ENCODE data around the gene CRYBG2.

The CRYBG2 gene

GRCh38 chr1:26318338-26319064 lies 35.4 kb downstream of the CRYBG2 start:
- no peak for DNase-seq (ENCODE audit: low read depth in 3 of 3)

DNA sequence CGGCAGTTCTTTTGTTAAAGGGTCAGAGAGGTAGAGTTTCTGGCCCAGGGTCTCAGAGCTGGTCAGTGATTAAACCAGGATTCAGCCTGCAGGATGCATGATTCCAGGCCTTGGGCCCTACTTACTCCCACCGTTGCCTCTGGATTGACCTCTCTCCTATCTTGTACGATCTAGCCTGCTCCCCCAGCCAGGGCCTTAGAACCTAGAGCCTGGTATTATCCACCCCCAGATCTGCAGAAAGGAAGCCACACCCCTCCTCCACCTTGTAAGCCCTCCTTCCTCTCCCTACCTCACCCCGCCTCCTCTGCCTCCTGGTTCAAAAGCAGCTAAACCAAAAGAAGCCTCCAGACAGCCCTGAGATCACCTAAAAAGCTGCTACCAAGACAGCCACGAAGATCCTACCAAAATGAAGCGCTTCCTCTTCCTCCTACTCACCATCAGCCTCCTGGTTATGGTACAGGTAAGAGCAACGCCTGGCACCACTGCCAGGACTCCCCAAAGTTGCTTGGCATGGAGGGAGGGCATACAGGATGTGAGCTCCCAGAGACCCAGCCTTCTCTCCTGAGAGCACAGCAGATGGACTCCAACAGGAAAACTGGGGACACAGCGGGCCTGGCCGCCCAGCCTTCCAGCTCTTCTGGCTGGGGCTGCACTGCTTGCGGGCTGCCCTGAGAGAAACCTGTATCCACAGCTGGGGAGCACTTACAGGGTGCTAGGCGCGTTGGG lies 36.2 kb downstream of the CRYBG2 start, which contains the start of gene CD52:
TSS of gene CD52 (plus strand) at position 347 of the 726 bp plus-strand sequence. CDS start at position 407, 60 bp downstream.
- DNase-seq (ENCODE audit: low read depth in 3 of 3): peak in 2 of 3 donors; percentile 52 to 75

- no peak for DNase-seq (ENCODE audit: low read depth in 3 of 3)
Observed at GRCh38 chr1:26317146-26317545, 36.8 kb downstream of the CRYBG2 start.

DNA sequence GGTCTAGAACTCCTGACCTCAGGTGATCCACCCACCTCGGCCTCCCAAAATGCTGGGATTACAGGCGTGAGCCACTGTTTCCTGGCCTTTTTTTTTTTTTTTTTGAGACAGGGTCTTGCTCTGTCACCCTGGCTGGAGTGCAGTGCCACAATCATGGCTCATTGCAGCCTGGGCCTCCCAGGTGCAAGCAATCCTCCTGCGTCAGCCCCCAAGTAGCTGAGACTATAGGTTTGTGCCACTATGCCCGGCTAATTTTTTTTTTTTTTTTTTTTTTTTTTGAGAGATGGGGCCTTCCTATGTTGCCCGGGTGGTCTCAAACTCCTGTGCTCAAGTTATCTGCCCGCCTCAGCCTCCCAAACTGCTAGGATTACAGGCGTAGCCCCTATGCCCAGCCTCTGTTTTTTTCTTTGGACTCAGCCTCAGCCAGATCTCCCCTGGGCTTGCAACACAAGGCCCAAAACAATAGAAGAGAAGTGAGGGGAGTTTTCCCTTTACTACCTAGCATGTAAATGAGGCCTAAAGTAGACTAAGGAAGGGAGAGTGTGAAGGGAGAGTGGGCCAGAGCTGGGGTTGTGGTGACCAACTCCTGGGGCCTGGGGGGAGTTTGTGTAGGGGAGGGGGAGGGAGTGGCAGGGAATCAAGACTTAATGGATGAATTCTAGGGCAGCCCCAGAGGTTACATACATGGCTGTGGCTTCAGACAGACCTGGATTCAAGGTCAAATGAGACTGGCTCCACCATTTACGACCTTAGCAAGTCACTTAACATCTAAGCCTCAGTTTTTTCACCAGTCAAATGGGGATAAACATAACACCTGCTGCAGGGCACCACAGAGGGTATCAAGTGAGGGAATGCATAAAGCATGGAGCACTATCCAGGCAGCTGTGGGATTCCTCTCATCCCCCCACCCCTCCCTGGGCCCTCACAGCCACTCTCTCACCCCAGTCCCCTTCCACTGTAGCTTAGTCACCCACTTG lies 37.8 kb downstream of the CRYBG2 start:
- no peak for DNase-seq (ENCODE audit: low read depth in 3 of 3)

DNA sequence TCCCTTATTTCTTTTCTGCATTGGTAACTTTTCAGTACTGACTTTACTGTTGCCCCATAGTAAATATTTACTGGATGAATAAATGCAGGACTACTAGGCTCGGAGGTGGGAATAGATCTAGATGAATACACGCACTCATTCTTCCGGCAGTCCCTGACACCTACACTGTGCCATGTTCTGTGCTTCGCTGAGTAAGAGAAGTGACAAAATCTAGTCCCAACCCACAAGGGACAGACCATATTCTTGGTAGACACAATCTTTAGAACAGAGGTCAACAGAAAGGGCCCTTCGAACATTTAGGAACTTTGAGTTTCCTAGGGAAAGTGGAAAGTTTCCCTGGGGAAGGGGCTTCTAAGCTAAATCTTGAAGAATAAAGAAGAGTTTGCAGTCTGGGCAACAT lies 39.4 kb downstream of the CRYBG2 start:
- DNase-seq (ENCODE audit: low read depth in 3 of 3): no peak

DNA sequence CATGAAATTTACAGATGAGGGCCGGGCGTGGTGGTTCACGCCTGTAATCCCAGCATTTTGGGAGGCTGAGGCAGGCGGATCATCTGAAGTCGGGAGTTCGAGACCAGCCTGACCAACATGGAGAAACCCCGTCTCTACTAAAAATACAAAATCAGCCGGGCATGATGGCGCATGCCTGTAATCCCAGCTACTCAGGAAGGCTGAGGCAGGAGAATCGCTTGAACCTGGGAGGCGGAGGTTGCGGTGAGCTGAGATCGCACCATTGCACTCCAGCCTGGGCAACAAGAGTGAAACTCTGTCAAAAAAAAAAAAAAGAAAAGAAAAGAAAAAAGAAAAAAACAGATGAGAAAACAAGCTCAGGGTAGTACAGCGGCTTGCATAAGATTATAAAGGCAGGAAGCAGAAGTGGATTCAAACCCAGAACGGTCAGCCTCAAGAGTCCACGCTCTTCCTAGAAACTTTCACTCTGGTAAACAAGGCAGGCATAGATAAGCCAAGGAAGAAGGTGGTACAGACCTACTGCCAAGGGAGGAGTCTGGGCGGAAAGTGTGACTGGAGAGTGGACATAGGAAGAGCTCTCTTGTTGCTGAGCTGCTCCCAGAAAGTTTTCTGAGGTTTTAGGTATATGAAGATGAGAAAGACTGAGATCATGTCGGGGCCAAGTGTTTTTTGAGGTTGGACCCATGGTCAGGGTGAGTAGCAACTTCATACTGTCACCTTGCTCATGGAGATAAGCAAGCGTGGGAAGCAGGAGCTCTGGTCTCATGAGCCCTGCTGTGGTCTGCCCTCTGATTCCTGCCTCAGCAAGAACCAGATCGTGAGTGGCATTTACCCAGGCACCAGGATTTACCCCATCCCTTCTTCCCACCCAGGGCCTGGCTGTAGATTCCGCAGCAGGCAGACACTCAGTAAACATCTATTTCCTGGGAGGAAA lies 45.7 kb downstream of the CRYBG2 start:
- peak in 1 of 3 donors; percentile 44 for DNase-seq (ENCODE audit: low read depth in 3 of 3)

DNA sequence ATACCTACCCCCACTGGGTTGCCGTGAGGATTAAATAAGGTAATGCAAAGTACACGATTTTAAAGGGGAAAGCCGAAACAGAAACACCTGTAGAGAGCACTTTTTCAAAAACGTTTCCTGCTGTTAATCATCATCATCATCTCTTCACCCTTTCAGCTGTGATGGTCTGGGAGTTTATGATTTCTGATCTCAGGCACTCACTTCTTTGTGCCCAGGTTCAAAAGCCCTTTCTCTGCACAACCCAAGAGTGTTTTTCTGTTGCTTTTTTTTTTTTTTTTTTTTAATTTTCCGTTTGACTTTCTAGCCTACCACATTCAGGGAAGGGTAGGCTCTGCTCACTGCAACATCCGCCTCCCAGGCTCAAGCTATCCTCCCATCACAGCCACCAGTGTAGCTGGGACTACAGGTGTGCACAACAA lies 46.6 kb downstream of the CRYBG2 start:
- DNase-seq (ENCODE audit: low read depth in 3 of 3): no peak

GRCh38 chr1:26306290-26307229 lies 47.4 kb downstream of the CRYBG2 start, which contains the start of gene UBXN11:
Gene UBXN11, minus strand, starts transcription at chr1:26306636. Its CDS starts 3,753 bp downstream, at chr1:26302883.
- peak; percentile 82 to 89 (median 87) for DNase-seq (ENCODE audit: low read depth in 3 of 3)

GRCh38 chr1:26305667-26306289 lies 48.2 kb downstream of the CRYBG2 start:
- DNase-seq (ENCODE audit: low read depth in 3 of 3): no peak

GRCh38 chr1:26302733-26303405 lies 51.1 kb downstream of the CRYBG2 start:
- no peak for DNase-seq (ENCODE audit: low read depth in 3 of 3)

DNA sequence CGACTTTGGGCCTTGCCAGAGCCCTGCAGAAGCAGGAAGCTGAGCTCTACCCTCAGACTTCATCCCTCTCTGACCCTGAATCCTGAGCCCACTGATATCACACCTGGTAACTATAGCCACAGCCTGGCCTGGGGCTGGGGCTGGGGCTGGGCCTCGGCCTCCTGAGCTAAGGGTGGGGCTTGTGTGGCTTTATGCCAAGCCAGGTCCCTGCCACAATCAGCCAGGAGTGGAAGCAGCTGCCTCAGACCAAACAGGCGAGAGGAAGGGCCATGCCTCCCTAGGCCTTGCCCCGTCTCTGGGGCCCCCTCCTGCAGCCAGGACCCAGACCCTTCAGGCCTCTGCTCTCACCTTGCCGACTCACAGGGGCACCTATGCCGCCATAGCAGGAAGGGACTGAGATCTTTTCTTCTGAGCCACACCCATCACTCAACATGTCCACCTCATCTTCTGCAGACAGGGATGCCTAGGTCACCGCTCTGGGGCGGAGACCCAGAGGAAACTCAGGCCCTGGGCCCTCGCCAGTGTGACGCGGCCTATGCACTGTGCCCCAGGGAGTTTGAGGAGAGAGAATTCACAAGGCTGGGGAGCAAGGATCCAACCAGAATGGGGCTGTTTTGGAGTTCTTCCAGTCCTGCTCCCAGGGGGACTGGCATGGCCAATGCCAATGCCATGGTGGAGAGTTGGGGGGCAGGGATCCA lies 53.2 kb downstream of the CRYBG2 start:
- DNase-seq (ENCODE audit: low read depth in 3 of 3): no peak

GRCh38 chr1:26297791-26298124 lies 56.2 kb downstream of the CRYBG2 start:
- DNase-seq (ENCODE audit: low read depth in 3 of 3): no peak

- DNase-seq (ENCODE audit: low read depth in 3 of 3): no peak
Observed at GRCh38 chr1:26297057-26297790, 56.7 kb downstream of the CRYBG2 start.

GRCh38 chr1:26296340-26297056 lies 57.4 kb downstream of the CRYBG2 start:
- no peak for DNase-seq (ENCODE audit: low read depth in 3 of 3)

DNA sequence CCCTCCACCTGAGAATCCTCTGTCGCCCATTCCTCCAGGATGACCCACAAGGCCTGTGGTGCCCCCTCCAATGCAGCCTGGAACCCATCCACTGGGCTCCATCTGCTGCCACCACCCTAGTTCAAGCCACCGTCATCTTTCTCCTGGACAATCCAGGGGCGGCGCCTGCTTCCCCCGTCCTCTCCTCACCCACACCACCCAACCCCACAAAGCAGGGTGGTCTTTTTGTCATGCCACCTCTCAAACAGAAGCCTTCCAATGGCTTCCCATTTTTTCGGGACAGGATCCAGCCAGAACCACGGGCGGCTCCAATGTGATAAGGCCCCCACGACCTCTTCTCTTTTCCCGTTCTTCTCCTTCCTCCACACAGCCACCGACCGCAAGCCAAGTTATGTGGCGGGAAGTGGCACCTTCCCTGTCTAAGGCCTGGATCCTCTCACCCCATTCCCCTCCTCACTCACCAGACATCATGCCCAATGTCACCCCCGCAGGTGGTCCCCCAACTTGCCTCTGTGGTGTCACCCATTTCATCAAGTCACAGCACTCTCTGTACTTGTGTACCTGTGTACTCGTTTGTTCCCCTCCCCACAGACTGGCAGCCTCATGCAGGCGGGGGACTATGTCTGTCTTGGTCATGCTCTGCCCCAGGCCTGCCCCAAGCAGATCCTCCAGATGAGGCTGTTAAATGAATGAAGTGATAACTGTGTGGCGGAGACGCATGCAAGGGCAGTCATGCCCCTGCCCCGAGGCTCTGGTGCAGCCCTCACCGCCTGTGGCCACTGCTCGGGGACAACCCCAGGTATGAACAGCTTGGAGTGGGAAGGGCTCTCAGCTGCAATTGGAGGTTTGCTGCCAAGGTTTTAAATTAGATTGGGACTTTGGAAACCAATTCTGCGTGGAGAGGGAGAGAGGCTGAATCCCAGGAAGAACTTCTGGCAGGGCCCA lies 58.5 kb downstream of the CRYBG2 start:
- no peak for DNase-seq (ENCODE audit: low read depth in 3 of 3)
